ENCODE measurements around the gene DNAJB8.

- TF ChIP-seq CTCF (IDR thresholded peaks at IDR 0.05; ENCODE audit: insufficient read depth, low read depth, low read length) (no peak), EZH2 (IDR thresholded peaks at IDR 0.05; ENCODE audit: insufficient read depth, low read length) (no peak)
Observed at GRCh38 chr3:128498127-128498626, 31.5 kb upstream of the DNAJB8 start.
